Transverse colon (tissue), 4 donors: ENCODE data around the gene PTPN2. TPM values are rescaled to one million over a fixed set of nuclear protein-coding genes. Genes with fewer than 3 reads are reported as not detected.
"Not testable (repeated sequence)": the region's sequence is repeated elsewhere in the genome, so short reads cannot be mapped to it uniquely, and the experiment has no call there.

Experiments used
- DNase-seq: peaks from one replicate; pipeline ENCODE4 v3.0.0-alpha.2; 2019
- H3K27ac ChIP-seq, 4 donors: fragments of 200-600 bp; sonication (generic); 2 replicates each; pipeline ENCODE4 v1.5.1; 2016 to 2018; ENCODE audit warnings: inconsistent platforms in 4 of 4
- H3K27me3 ChIP-seq: fragments of 200-600 bp; sonication (generic); 2 replicates; pipeline ENCODE4 v1.5.1; 2017; ENCODE audit warnings: inconsistent platforms
- H3K36me3 ChIP-seq, 4 donors: fragments of 200-600 bp; sonication (generic); 2 replicates each; pipeline ENCODE4 v1.5.1; 2017 to 2019; ENCODE audit warnings: inconsistent platforms in 4 of 4
- H3K4me1 ChIP-seq, 4 donors: fragments of 200-600 bp; sonication (generic); 2 replicates each; pipeline ENCODE4 v1.5.1; 2017 to 2020; ENCODE audit warnings: inconsistent platforms in 4 of 4
- H3K4me3 ChIP-seq, 4 donors: fragments of 200-600 bp; sonication (generic); 1 replicate in 1 of 4; 2 replicates in 3 of 4; pipeline versions ENCODE4 v1.5.1 to v1.6.1; 2017 to 2019; ENCODE audit warnings: inconsistent platforms in 4 of 4
- H3K9me3 ChIP-seq, 2 donors: fragments of 200-600 bp; sonication (generic); 2 replicates each; pipeline ENCODE4 v1.5.1; 2017 to 2019; ENCODE audit warnings: inconsistent platforms in 2 of 2
- EP300 ChIP-seq: sonication (generic); formaldehyde crosslinking; IDR thresholded peaks from one replicate; pipeline ENCODE4 v1.6.1; 2017; ENCODE audit warnings: antibody characterized with exemption, low read depth
- POLR2A ChIP-seq: fragments of 450-650 bp; IDR thresholded peaks from one replicate; pipeline ENCODE4 v1.6.1; 2016; ENCODE audit warnings: antibody characterized with exemption, mild to moderate bottlenecking, moderate library complexity
- POLR2AphosphoS5 ChIP-seq, 3 donors: sonication (generic); formaldehyde crosslinking; IDR thresholded peaks; one replicate each; pipeline ENCODE4 v1.6.1; 2016; ENCODE audit warnings: antibody characterized with exemption in 3 of 3
- WGBS, 2 donors: methylation state at CpG; one replicate each; pipeline ENCODE4 v1.1.5; 2018; ENCODE audit warnings: low coverage in 1 of 2; 5-methylcytosine and 5-hydroxymethylcytosine counted together
- in situ Hi-C, 4 donors: fragments of 200-750 bp; cut with MboI; loops; one replicate each; pipeline versions ENCODE4 v1.15.0 to v1.15.1; 2017; ENCODE audit warnings: low sequenced_read_pairs in 3 of 4, low pct_ligation_motif_present in 1 of 4, low pct_unique_long_range_greater_than_20kb in 1 of 4
- intact Hi-C: fragments of 100-400 bp; cut with DNase I; formaldehyde crosslinking; loops from one replicate; pipeline ENCODE4 v1.15.1; 2023; ENCODE audit warnings: low total_unique reads
- total RNA-seq, 4 donors: library from RNA; depleted of rRNA; stranded (reverse); fragments of >200 nt; gene quantifications; one replicate each; pipeline ENCODE4 v1.1.0, GENCODE V29; 2016
- TF ChIP-seq, protein P1 (sequence below), 5 experiments: fragments of 200-600 bp in 3 of 5; fragments of 450-650 bp in 2 of 5; sonication (generic) in 3 of 5; IDR thresholded peaks; 1 replicate in 2 of 5; 2 replicates in 3 of 5; pipeline ENCODE4 v1.5.1; 2016 to 2017; ENCODE audit warnings: antibody characterized with exemption in 5 of 5, inconsistent platforms in 3 of 5, mild to moderate bottlenecking in 2 of 5, moderate library complexity in 1 of 5

The PTPN2 gene
- total RNA-seq, 4 donors from 2014 or later = 10.5 to 65.7 (median 46.1) TPM

GRCh38 chr18:12765586-12765985 lies 118.5 kb downstream of the PTPN2 start:
- intact Hi-C loops = no loop called here
- Histone ChIP-seq H3K9me3 (no peaks in the 10 kb centered on the region), H3K27me3 (no peaks in the 10 kb centered on the region), H3K36me3 (no peaks in the 10 kb centered on the region), H3K27ac (no peak overlapping the region), H3K4me1 (no peaks in the 10 kb centered on the region), H3K4me3 (no peak overlapping the region)
- DNase-seq = no peak
- in situ Hi-C loops = loop anchor here in 1 of 4 donors (10.0 kb wide), 1 partner anchor 129 kb away; no protein-coding TSS in a partner anchor
- TF ChIP-seq, protein P1, sequence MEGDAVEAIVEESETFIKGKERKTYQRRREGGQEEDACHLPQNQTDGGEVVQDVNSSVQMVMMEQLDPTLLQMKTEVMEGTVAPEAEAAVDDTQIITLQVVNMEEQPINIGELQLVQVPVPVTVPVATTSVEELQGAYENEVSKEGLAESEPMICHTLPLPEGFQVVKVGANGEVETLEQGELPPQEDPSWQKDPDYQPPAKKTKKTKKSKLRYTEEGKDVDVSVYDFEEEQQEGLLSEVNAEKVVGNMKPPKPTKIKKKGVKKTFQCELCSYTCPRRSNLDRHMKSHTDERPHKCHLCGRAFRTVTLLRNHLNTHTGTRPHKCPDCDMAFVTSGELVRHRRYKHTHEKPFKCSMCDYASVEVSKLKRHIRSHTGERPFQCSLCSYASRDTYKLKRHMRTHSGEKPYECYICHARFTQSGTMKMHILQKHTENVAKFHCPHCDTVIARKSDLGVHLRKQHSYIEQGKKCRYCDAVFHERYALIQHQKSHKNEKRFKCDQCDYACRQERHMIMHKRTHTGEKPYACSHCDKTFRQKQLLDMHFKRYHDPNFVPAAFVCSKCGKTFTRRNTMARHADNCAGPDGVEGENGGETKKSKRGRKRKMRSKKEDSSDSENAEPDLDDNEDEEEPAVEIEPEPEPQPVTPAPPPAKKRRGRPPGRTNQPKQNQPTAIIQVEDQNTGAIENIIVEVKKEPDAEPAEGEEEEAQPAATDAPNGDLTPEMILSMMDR (IDR thresholded peaks at IDR 0.05) = no peak
- no peak for TF ChIP-seq EP300
- TF ChIP-seq POLR2AphosphoS5 (IDR thresholded peaks at IDR 0.05) = no peak
- no peak for TF ChIP-seq POLR2A
- WGBS, 2 donors = 77 to 80% methylated on average over 1 to 11 of the region's 11 CpGs

DNA sequence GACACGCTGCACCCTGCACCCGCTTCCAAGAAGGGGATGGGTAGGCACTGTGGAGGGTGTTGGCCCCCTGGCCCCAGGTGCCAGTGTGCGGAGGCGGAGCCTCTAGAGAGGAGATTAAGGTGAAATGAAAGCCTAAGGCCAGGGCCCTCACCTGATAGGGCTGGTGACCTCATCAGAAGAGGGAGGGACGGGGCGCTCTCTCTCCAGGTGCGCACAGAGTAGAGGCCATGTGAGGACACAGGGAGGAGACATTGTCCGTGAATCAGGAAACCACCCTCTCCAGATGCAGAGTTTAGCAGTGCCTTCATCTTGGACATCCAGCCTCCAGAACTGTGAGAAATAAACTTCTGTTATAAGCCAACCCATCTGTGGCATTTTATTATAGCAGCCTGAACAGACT lies 118.9 kb downstream of the PTPN2 start:
- H3K27ac ChIP-seq = no peak overlapping the region
- 71 to 85% methylated on average over 4 to 8 of the region's 8 CpGs for WGBS, 2 donors
- DNase-seq = peak; percentile 41

DNA sequence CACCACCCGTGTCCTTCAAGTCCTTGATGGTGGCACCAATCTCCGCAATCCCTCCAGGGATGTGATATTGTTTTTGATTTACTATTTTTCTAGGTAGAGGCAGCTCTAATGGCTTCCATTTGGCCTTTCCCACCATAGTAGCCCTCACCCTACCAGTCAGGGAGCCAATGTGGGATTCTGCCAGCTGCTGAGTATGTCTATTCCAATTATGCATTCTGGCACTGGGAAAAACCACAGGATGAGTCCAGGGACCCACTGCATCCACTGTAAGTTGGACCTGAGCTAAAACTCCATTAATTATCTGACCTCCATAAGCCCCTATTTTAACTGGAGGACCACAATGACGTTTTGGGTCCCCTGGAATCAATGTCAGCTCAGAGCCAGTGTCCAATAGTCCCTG lies 125.5 kb downstream of the PTPN2 start:
- H3K4me1 ChIP-seq, intact Hi-C loops, DNase-seq, H3K27me3 ChIP-seq, H3K4me3 ChIP-seq, H3K27ac ChIP-seq, H3K36me3 ChIP-seq, H3K9me3 ChIP-seq: not testable (repeated sequence)
- in situ Hi-C loops = loop anchor here in 1 of 4 donors (10.0 kb wide), 1 partner anchor 56 kb away; no protein-coding TSS in a partner anchor
- WGBS, 2 donors = 79 to 100% methylated on average over 1 to 3 of the region's 3 CpGs

More for the DNA sequence above, 118.9 kb downstream of the PTPN2 start:
- Histone ChIP-seq H3K4me3 (no peak overlapping the region), H3K9me3 (no peaks in the 10 kb centered on the region), H3K27me3 (no peaks in the 10 kb centered on the region), H3K36me3 (no peaks in the 10 kb centered on the region), H3K4me1 (no peaks in the 10 kb centered on the region)
- intact Hi-C loops = no loop called here
- in situ Hi-C loops = loop anchor here in 1 of 4 donors (10.0 kb wide), 1 partner anchor 130 kb away; no protein-coding TSS in a partner anchor
- TF ChIP-seq, protein P1 (IDR thresholded peaks at IDR 0.05) = no peak
- TF ChIP-seq POLR2AphosphoS5 (IDR thresholded peaks at IDR 0.05) (no peak), POLR2A (no peak), EP300 (no peak)

- H3K4me1 ChIP-seq, H3K4me3 ChIP-seq, H3K27ac ChIP-seq, intact Hi-C loops, H3K9me3 ChIP-seq, DNase-seq, H3K36me3 ChIP-seq, H3K27me3 ChIP-seq: not testable (repeated sequence)
- in situ Hi-C loops = loop anchor here in 1 of 4 donors (10.0 kb wide), 1 partner anchor 58 kb away; no protein-coding TSS in a partner anchor
- WGBS, 2 donors = 88 to 98% methylated on average over 8 to 14 of the region's 14 CpGs
Observed at GRCh38 chr18:12756619-12757239, 127.3 kb downstream of the PTPN2 start.

GRCh38 chr18:12755606-12756005 lies 128.4 kb downstream of the PTPN2 start:
- H3K27ac ChIP-seq, H3K9me3 ChIP-seq, H3K27me3 ChIP-seq, H3K4me3 ChIP-seq, intact Hi-C loops, H3K36me3 ChIP-seq, H3K4me1 ChIP-seq, DNase-seq: not testable (repeated sequence)
- 98% methylated on average over 6 of the region's 6 CpGs; no CpG with 5 or more reads in 1 of the 2 donors for WGBS, 2 donors
- in situ Hi-C loops = loop anchor here in 1 of 4 donors (10.0 kb wide), 1 partner anchor 59 kb away; no protein-coding TSS in a partner anchor
